Frontal cortex (tissue), 4 donors: ENCODE measurements around the gene PKN3. TPM values are rescaled to one million over a fixed set of nuclear protein-coding genes. Genes with fewer than 3 reads are reported as not detected.
"Not testable (repeated sequence)": the region's sequence is repeated elsewhere in the genome, so short reads cannot be mapped to it uniquely, and the experiment has no call there.

ENCODE experiments used
- DNase-seq, 2 donors: peaks; one replicate each; pipeline ENCODE4 v3.0.0; 2012; ENCODE audit warnings: low spot score in 2 of 2
- FAIRE-seq: peaks from 2 replicates; lab custom pipeline; 2012; peaks lifted over from hg19 to GRCh38; lab: Jason Lieb, UNC
- total RNA-seq: library from RNA; depleted of rRNA; stranded (reverse); fragments of >200 nt; gene quantifications from one replicate; pipeline ENCODE4 v1.2.3, GENCODE V29; 2014
- donor health status: control.
- donor health status: control.
- donor health status: control.

Gene PKN3
- total RNA-seq, 1 donor from 2014 or later, result 0.41 TPM

DNA sequence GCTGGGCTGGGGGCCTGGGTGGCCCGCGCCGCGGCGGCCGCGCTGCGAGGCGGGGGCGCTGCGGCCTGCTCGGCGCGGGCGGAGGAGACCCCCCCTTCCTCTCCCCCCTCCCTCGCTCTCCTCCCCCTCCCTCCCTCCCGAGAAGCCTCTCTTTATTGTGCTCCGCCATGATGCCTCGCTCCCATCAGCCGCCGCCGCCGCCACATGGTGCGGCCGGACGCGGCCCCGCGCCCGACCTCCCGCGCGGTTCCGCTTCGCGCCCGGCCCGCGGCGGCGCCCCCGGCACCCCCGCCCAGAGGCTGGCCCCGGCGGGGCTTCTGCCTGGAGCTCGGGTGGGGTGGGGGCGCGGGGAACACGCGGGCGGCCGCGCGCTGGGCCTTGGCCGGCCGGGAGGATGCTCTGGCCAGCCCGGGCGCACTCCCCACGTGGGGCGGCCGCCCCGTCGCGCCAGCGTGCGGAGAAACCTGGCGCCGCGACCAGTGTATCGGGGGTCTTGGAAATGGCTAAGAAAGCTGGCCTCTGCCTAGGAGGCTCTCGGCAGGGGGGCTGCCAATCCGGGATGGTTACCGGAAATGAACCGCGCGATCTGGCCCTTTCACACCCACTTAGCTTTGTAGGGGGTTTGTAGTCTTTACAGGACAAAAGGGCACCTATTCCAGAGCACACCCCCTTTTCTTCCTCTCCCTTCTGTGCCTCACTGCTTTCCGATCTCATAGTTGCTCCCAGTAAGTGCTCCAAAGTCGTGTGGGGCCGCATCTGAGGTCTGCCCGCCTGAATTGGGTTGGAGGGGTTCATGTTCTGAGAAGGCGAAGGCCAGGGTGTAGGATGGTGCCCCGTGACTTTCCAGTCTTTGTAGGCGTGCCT is 12.3 kb upstream of the PKN3 start:
- DNase-seq (peak; percentile 85 to 94), FAIRE-seq (no peak)

DNA sequence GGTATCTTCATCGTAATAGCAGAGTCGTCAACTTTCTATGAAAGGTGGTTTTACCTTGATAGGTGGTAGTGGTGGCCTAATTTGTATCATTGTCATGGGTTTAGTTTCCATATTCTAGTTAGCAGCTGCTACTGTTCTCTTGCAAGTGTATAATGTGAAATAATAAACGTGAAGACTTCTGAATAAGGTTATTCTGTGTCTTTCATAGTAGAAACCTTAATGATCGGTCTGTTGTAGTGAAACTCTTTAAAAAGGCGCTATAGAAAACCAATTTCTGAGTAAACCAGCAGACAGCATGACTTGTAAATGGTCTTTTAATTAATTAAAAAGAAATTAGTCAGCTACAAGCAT is 11.6 kb upstream of the PKN3 start:
- DNase-seq (no peak), FAIRE-seq (no peak)

DNA sequence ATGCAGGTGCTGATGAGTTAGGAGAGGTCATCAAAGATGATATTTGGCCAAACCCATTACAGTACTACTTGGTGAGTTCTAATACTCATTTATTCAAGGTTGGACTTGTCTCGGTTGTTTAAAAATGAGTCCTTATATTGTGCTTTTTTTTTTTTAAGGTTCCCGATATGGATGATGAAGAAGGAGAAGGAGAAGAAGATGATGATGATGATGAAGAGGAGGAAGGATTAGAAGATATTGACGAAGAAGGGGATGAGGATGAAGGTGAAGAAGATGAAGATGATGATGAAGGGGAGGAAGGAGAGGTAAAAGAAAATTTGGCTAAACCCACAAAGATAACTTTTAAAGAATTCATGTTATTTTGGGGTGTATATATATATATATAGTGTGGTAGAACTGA is 8.6 kb upstream of the PKN3 start:
- not testable (repeated sequence) for FAIRE-seq, DNase-seq

DNA sequence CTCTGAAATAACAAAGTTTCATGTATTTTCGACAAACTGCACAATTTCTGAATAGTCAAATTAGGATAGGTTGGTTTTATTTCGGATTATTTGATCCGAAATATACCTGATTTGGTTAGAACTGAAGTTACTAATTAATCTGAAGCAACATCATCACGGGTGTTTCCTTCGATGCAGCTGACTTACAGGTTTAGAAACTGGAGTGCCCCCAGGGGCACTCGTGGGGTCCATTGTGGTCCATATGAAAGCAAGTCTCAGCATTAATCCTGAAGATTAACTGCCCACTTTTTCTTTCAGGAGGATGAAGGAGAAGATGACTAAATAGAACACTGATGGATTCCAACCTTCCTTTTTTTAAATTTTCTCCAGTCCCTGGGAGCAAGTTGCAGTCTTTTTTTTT is 8.0 kb upstream of the PKN3 start:
- DNase-seq, result no peak
- FAIRE-seq, result no peak

DNA sequence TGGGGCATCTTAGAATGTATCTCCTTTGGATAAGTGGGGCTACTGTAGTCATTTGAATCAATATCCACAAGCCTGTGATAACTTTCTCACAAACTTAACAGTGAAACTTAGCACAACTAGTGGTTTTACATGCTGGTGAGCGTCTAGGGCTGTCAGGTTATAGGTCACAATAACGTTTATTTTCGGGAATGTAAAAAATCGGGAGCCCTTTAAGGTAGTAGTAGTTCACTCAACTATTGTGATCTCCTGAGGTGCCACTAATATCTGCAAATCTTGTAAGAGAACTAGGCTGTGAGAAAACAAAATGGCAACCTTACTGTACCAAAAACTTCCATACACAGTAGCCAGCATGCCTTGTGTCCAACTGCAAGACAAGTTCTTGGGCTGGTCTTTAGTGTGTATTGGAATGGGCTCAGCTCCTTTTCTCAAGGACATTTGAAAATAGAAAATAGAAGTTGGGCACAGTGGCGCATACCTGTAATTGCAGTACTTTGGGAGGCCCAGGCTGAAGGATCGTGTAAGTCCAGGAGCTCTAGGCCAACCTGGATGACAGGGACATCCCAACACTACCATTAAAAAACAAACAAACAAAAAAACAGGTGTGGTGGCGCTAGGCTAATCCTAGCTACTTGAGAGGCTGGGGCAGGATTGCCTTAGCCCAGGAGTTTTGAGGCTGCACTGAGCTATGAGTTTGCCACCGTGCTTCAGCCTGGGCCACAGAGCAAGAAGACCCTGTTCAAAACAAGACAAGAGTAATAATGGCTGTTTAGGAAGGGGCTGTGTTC is 5.2 kb upstream of the PKN3 start:
- FAIRE-seq (no peak), DNase-seq (no peak)

DNA sequence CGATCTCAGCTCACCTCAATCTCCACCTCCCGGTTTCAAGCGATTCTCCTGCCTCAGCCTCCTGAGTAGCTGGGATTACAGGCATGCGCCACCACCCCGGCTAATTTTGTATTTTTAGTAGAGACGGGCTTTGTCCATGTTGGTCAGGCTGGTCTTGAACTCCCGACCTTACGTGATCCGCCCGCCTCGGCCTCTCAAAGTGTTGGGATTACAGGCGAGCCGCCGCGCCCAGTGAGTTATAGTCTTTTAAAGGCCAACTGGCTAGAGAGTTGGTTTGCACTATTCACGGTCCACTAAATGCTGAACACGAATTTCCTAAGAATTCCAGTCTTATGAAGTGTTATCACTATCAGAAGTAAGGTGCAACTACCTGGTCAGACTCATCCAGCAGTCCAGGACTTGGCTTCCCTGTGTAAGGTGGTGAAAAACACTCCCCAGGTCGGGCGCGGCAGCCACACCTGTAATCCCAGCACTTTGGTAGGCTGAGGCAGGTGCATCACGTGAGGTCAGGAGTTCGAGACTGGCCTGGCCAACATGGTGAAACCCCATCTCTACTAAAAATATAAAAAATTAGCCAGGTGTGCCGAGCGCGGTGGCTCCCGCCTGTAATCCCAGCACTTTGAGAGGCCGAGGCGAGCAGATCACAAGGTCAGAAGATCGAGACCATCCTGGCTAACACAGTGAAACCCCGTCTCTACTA is 3.1 kb upstream of the PKN3 start:
- not testable (repeated sequence) for FAIRE-seq, DNase-seq

DNA sequence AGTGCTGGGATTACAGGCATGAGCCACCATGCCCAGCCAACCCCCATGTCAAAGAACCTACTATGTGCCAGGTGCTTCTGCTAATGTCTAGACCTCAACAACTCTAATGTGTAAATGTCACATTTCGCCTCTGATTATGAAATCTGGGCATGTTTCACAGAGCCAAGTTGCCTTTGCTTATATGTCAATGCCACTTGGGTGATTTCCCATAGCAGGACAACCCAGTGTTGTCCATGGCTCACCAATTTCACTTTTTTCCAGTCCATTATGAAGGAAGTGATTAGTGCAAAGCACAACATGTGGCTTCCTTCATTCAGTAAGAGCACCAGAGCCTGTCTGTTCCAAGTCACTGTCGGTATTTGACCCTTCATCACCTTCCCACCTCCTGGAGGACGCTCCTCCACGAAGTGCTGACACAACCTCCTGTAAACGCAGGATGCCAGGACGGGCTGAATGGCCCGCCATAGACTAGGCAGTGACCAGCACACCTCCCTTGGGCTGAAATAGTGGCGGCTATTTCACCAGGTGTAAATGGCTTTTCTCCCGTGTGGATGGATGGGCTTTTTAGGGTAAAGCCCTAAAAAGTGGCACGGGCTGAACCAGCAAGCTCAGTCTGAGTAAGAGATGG is 962 bp upstream of the PKN3 start:
- FAIRE-seq (no peak), DNase-seq (no peak)

DNA sequence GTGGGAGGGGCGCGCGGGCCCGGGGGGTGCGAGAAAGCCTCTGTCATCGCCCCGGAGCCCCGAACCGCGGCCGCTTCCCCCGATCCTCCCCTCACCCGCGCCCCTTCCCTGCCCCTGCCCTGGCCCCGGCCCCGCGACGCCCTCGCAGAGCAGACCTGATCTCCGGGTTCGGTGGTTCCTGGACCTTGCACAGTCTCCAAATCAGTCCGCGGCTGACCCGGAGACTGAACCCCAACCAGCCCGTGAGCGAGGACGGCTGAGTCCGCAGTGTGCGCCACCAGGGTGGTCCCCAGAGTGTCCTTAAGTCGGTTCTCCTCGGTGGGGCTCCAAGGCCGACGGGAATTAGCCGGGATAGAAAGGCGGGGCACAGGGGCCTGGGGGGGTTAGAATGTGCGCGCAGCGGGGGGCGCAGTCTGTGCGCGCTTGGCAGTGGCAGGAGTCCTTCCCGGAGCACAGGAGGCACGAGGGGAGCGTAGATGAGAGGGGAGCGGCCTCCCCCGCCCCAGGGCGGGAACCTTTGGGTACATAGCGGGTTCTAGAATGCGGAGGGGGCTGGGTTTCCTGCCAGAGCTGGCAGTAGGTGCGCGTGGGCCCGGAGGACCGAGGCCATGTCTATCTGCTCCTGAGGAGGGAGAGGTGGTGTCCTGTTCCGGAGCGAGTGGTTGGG is 779 bp downstream of the PKN3 start:
- FAIRE-seq, result no peak
- DNase-seq, result no peak

DNA sequence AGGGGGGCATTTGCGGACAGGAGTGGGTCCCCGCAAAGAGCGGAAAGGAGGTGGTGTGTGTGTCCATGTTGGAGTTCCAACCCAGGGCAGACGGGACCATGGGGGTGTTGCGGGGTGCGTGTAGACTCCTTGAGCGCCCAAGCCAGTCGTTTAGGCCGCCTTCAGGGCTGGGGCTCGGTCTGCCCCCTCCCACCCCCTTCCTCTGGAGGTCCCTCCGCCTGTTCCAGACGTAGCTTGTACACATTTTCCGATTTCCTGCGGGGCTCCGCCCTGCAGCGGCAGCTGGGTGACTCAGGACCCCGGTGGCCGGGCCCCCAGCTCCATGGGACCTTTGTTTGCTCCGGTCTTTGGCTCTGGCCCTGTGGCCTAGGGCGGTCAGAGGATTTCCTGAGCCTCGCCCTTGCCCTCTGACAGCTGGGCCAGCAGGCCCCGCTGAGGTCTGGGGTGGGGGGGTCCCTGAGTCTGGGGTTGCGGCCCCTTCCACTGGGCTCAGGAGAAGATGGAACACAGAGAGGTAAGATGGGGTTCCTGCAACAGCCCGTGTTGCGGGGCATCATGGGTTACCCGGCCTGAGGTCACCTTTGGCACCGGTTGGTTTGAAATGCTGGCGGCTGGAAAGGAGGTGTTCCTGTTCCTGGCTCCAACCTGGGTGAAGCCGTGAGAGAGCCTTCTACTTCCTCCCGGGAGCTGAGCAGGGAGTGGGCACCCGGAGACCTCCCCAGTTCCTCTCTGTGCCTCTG is 1.5 kb downstream of the PKN3 start:
- no peak for FAIRE-seq
- peak in 1 of 2 donors; percentile 62 for DNase-seq

DNA sequence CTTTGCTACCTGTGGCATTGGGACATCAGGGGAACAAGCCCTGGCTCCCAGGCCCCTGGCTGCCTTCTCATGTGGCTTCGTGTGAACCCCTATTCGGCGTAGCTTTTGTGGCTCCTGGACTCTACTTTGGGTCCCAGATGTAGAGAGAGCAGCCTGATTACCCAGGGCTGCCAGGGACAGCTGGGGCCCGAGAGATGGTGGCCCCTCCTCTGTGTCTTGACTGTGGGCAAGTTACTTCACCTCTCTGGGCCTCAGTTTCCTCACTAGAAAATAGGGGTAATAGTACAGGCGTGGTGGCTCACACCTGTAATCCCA is 2.0 kb downstream of the PKN3 start:
- DNase-seq, result no peak
- no peak for FAIRE-seq

DNA sequence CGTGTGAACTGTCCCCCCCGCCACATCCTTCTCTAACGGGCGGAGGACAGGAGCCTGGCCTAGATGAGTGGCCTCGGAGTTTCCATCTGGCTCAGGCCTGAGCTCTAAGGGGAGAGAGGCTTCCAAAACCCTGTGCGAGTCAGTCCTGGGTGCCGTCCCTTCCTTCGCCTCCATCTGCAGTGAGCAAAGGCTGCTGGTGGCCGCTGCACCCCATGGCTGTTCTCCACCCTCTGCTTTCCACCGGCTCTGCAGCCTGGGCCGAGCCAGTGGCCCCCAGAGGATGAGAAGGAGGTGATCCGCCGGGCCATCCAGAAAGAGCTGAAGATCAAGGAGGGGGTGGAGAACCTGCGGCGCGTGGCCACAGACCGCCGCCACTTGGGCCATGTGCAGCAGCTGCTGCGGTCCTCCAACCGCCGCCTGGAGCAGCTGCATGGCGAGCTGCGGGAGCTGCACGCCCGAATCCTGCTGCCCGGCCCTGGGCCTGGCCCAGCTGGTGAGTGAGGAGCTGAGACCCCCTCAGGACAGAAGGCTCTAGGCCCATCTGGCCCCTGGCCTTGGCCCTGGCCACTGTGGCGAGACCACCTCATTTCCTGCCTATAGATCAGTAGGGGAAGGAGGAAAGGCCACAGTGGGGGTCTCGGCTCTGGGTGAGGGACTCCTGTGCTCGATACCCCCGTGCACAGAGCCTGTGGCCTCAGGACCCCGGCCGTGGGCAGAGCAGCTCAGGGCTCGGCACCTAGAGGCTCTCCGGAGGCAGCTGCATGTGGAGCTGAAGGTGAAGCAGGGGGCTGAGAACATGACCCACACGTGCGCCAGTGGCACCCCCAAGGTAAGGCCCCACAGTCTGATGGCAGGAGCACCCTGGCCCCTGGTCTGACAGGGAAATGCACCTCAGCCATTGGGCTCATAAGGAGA is 3.0 kb downstream of the PKN3 start:
- no peak for FAIRE-seq
- DNase-seq, result no peak

DNA sequence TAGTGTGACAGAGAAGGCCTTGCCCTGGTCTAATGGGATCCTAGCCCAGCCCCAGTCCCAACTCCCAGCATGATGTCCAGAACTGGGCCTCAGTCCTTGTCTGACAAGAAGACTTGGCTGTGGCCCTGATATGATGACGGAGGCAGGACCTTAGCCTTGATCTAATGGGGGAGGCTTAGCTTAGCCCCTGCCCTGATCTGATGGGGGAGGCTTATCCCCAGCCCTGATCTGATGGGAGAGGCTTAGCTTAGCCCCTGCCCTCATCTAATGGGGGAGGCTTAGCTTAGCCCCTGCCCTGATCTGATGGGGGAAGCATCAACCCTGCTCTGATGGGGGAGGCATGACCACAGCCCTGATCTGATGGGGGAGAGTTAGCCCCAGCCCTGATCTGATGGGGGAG is 3.7 kb downstream of the PKN3 start:
- DNase-seq, result no peak
- FAIRE-seq, result no peak

DNA sequence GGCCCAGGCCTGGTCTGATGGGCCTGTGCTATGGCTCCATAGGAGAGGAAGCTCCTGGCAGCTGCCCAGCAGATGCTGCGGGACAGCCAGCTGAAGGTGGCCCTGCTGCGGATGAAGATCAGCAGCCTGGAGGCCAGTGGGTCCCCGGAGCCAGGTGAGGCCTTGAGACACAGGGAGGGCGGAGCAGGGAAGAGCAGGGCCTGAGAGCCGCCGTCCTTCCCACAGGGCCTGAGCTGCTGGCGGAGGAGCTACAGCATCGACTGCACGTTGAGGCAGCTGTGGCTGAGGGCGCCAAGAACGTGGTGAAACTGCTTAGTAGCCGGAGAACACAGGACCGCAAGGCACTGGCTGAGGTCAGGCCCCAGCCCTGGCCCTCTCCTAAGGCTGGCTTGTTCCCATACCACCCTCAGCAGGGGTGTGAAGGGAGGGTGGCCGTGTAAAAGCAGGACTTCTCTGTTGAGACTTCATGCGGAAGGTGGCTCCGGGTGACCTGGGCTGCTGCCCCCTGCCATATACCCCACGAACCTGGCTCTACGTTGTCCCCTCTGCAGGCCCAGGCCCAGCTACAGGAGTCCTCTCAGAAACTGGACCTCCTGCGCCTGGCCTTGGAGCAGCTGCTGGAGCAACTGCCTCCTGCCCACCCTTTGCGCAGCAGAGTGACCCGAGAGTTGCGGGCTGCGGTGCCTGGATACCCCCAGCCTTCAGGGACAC is 4.5 kb downstream of the PKN3 start:
- no peak for FAIRE-seq
- no peak for DNase-seq

DNA sequence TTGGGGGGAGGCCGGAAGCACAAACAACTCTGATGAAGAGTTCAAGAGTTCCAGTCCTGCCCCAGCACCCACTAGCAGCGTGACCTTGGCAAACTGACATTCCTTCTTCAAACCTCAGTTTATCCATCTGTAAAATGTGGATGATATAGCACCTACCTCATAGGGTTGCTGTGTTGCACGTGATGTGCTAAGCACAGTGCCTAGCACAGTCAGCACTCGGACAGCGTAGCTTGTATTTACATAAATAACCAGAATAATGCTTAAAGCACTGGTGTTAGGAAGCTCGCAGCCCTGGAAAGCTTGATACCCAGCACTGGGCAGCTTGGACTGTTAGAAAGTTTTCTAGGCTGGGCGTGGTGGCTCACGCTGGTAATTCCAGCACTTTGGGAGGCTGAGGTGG is 5.1 kb downstream of the PKN3 start:
- no peak for FAIRE-seq
- no peak for DNase-seq

DNA sequence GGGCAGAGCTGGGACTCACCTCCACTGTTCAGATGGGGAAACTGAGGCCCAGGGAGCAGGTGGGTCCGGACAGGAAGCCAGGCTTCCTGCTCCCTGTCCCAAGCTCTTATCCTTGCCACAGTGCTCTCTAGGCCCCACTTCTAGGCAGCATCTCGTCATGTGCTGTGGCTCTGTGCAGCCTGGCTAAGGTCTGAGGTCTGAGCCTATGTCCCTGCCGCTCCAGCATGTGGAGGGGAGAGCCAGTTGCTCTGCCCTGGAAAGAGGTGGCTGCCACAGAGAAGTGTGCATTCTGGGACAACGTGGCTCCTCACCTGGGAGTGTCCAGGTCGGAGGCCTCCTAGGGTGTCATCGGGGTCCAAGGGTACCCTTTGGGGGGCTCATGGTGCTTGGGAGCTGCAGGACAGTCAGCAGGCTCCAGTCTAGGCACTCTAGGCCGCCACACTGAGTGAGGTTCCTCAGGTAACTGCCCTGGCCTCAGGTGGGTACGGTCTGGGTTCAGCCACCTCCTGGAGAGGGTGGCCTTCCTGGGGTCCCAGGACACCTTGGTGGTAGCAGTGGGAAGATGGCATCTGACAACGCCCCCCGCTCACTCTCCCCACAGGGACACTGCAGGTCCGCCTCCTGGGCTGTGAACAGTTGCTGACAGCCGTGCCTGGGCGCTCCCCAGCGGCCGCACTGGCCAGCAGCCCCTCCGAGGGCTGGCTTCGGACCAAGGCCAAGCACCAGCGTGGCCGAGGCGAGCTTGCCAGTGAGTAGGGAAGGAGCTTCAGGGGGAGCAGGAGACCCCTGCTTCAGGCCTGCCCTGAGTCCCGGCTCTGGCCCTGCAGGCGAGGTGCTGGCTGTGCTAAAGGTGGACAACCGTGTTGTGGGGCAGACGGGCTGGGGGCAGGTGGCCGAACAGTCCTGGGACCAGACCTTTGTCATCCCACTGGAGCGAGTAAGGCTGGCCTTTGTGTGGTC is 10.4 kb downstream of the PKN3 start:
- no peak for FAIRE-seq
- no peak for DNase-seq

DNA sequence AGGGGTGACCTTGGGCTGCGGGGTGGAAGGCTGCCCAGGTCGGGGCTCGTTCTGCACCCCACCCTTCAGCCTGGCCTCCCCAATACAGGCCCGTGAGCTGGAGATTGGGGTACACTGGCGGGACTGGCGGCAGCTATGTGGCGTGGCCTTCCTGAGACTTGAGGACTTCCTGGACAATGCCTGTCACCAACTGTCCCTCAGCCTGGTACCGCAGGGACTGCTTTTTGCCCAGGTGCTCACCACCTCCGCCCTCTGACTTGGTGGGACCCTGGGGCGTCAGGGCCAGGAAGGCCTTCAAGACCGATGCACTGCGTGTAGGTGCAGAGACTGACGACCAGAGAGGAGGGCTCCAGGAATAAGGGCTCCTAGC is 11.1 kb downstream of the PKN3 start:
- no peak for FAIRE-seq
- no peak for DNase-seq
